Lung (tissue), 16 donors: ENCODE measurements around the gene GMPR2. TPM values are rescaled to one million over a fixed set of nuclear protein-coding genes. Genes with fewer than 3 reads are reported as not detected.
A peak's percentile ranks its signal among the peaks of the same experiment; 100 is the strongest.

Experiments
- ATAC-seq: fragments of 200-7000 bp; cut with Tn5 transposase; one replicate; pipeline ENCODE4 v1.9.1; 2020; ENCODE audit warnings: moderate number of reproducible peaks; ENCODE audit not compliant: insufficient read depth, low FRiP score
- DNase-seq, 3 donors: peaks; one replicate each; pipeline ENCODE4 v3.0.0-alpha.2; 2013 to 2017
- H3K27ac ChIP-seq, 2 donors: one replicate each; pipeline ENCODE4 v1.5.1; 2013; ENCODE audit warnings: mild to moderate bottlenecking in 2 of 2, moderate library complexity in 2 of 2, control low read depth in 1 of 2, inconsistent platforms in 1 of 2, low read depth in 1 of 2, low read length in 1 of 2
- H3K27me3 ChIP-seq, 3 donors: one replicate each; pipeline ENCODE4 v1.5.1; 2013; ENCODE audit warnings: low read length in 2 of 3; ENCODE audit not compliant: control insufficient read depth in 3 of 3, insufficient read depth in 3 of 3
- H3K36me3 ChIP-seq, 4 donors: one replicate each; pipeline ENCODE4 v1.5.1; 2013; ENCODE audit warnings: low read length in 4 of 4, mild to moderate bottlenecking in 1 of 4, moderate library complexity in 1 of 4; ENCODE audit not compliant: control insufficient read depth in 4 of 4, insufficient read depth in 4 of 4
- H3K4me1 ChIP-seq, 5 donors: one replicate each; pipeline ENCODE4 v1.5.1; 2013; ENCODE audit warnings: low read length in 5 of 5, mild to moderate bottlenecking in 2 of 5, moderate library complexity in 1 of 5; ENCODE audit not compliant: control insufficient read depth in 5 of 5, insufficient read depth in 5 of 5
- H3K4me3 ChIP-seq: one replicate; pipeline ENCODE4 v1.5.1; 2013; ENCODE audit warnings: mild to moderate bottlenecking, control low read depth, moderate library complexity
- H3K9ac ChIP-seq, 2 donors: one replicate each; pipeline ENCODE4 v1.5.1; 2013; ENCODE audit warnings: low read length in 2 of 2, control low read depth in 1 of 2; ENCODE audit not compliant: insufficient read depth in 1 of 2
- H3K9me3 ChIP-seq, 4 donors: one replicate each; pipeline ENCODE4 v1.5.1; 2013; ENCODE audit warnings: low read length in 3 of 4, mild to moderate bottlenecking in 1 of 4, moderate library complexity in 1 of 4; ENCODE audit not compliant: control insufficient read depth in 4 of 4, insufficient read depth in 3 of 4
- WGBS, 2 donors: extraction: QIAGEN DNeasy Blood & Tissue Kit; methylation state at CpG; one replicate each; pipeline ENCODE4 v1.1.7; 2013; 5-methylcytosine and 5-hydroxymethylcytosine counted together
- long read RNA-seq, 5 donors: transcript quantifications; one replicate each; lab custom pipeline, GENCODE V29; 2026
- polyA plus RNA-seq, 2 donors: library from polyadenylated mRNA; stranded (reverse); fragments of 200-250 nt; gene quantifications; one replicate each; pipeline ENCODE4 v1.2.1, GENCODE V29; 2013
- total RNA-seq, 2 donors: library from RNA; depleted of rRNA in 1 of 2; stranded (reverse); fragments of >200 nt in 1 of 2; gene quantifications; one replicate each; pipeline ENCODE4 v1.2.1, GENCODE V29; 2014 to 2021
- TF ChIP-seq, protein P1 (sequence below): IDR thresholded peaks from 2 replicates; pipeline ENCODE4 v1.5.1; 2012; ENCODE audit warnings: mild to moderate bottlenecking; ENCODE audit errors: control extremely low read depth, extremely low read depth
- donor health status: control.
- donor health status: control.
- donor health status: Bipolar disorder and iron deficiency.
- donor health status: healthy.
- donor health status: DM: yes; HTN: yes; CAD: no.

The GMPR2 gene
- total RNA-seq: 10 to 100 TPM; 63.1 TPM
- polyA plus RNA-seq: 10 to 100 TPM; 42.9 to 71.1 TPM
- long read RNA-seq, donor 1, transcript GMPR2-203 (10 exons, 1,652 nt): minor isoform, 9 of 52 reads
- long read RNA-seq, donor 1, transcript GMPR2-223 (10 exons, 1,893 nt): minor isoform, 6 of 52 reads
- long read RNA-seq, donor 1, transcript GMPR2-207 (2 exons, 469 nt): major isoform, 21 of 52 reads
- long read RNA-seq, donor 1, transcript GMPR2-202 (10 exons, 1,972 nt): minor isoform, 6 of 52 reads
- long read RNA-seq, donor 1, partial matches to known transcripts: 5 of 52 reads
- long read RNA-seq, donor 1, other reads (novel, unspliced or antisense): 0 of 52 reads
- long read RNA-seq, donor 2, transcript GMPR2-207 (2 exons, 469 nt): major isoform, 9 of 25 reads
- long read RNA-seq, donor 2, partial matches to known transcripts: 6 of 25 reads
- long read RNA-seq, donor 2, other reads (novel, unspliced or antisense): 0 of 25 reads
- long read RNA-seq, donor 3, transcript GMPR2-207 (2 exons, 469 nt): major isoform, 17 of 29 reads
- long read RNA-seq, donor 3, partial matches to known transcripts: 0 of 29 reads
- long read RNA-seq, donor 3, other reads (novel, unspliced or antisense): 0 of 29 reads
- long read RNA-seq, donor 4, transcript GMPR2-207 (2 exons, 469 nt): major isoform, 13 of 32 reads
- long read RNA-seq, donor 4, partial matches to known transcripts: 15 of 32 reads
- long read RNA-seq, donor 4, other reads (novel, unspliced or antisense): 0 of 32 reads
- long read RNA-seq, donor 5, transcript GMPR2-207 (2 exons, 469 nt): major isoform, 25 of 39 reads
- long read RNA-seq, donor 5, transcript GMPR2-203 (10 exons, 1,652 nt): minor isoform, 5 of 39 reads
- long read RNA-seq, donor 5, transcript GMPR2-202 (10 exons, 1,972 nt): minor isoform, 5 of 39 reads
- long read RNA-seq, donor 5, partial matches to known transcripts: 0 of 39 reads
- long read RNA-seq, donor 5, other reads (novel, unspliced or antisense): 0 of 39 reads

DNA sequence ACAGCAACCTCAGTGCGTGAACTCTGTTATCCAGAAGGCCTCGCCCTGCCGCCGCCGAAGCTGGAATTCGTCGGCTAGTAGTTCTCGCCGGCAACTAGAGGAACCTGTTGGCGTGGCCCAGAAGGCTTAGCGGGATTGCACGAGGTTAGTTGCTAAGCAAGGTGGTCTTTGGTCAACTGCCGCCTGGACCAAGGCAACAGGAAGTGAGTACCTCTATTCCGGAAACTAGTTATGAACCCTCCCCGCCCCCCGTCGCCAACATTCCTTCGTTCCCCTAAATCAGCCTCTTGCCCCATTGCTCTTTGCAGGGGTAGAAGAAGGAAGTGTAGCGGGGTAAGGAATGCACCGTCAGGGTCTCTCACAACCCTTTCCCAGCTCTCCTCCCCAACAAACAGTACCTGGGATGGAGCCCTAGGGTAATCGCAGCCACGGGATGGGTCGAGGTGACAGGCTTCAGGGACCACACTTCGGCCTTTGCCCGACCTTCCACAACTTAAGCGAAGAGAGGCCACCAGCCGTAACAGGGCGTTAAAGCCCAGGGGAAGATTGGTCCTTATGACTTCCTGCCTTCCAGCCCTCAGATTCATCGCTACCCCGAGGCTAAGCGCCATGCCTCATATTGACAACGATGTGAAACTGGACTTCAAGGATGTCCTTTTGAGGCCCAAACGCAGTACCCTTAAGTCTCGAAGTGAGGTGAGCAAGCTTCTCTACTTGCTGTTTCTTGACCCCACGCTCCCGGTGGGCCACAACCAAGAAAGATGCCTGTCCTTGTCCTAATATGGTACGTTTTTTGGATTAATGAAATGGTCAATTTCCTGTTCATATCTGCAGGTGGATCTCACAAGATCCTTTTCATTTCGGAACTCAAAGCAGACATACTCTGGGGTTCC, at the start of gene GMPR2:
TSS of gene GMPR2 (plus strand) at position 285 of the 893 bp plus-strand sequence. CDS start at position 610, 325 bp downstream.
- H3K27me3 ChIP-seq: no peaks in the 10 kb centered on the region
- WGBS, 2 donors: 3% methylated on average over 38 of the region's 38 CpGs
- H3K4me1 ChIP-seq: peaks cover 10 to 21% (median 16%) of the 10 kb centered on the region in 5 donors
- H3K9me3 ChIP-seq: no peaks in the 10 kb centered on the region
- peak within 1 kb of the TSS; percentile 75 to 96 for H3K27ac ChIP-seq
- peak within 1 kb of the TSS; percentile 84 for H3K4me3 ChIP-seq
- peak; percentile 72 for ATAC-seq
- H3K36me3 ChIP-seq: peaks cover 9 to 27% (median 18%) of the 10 kb centered on the region in 4 donors
- DNase-seq: no peak
- TF ChIP-seq, protein P1, sequence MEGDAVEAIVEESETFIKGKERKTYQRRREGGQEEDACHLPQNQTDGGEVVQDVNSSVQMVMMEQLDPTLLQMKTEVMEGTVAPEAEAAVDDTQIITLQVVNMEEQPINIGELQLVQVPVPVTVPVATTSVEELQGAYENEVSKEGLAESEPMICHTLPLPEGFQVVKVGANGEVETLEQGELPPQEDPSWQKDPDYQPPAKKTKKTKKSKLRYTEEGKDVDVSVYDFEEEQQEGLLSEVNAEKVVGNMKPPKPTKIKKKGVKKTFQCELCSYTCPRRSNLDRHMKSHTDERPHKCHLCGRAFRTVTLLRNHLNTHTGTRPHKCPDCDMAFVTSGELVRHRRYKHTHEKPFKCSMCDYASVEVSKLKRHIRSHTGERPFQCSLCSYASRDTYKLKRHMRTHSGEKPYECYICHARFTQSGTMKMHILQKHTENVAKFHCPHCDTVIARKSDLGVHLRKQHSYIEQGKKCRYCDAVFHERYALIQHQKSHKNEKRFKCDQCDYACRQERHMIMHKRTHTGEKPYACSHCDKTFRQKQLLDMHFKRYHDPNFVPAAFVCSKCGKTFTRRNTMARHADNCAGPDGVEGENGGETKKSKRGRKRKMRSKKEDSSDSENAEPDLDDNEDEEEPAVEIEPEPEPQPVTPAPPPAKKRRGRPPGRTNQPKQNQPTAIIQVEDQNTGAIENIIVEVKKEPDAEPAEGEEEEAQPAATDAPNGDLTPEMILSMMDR: no peak
- H3K9ac ChIP-seq: peak within 1 kb of the TSS; percentile 69 to 84

DNA sequence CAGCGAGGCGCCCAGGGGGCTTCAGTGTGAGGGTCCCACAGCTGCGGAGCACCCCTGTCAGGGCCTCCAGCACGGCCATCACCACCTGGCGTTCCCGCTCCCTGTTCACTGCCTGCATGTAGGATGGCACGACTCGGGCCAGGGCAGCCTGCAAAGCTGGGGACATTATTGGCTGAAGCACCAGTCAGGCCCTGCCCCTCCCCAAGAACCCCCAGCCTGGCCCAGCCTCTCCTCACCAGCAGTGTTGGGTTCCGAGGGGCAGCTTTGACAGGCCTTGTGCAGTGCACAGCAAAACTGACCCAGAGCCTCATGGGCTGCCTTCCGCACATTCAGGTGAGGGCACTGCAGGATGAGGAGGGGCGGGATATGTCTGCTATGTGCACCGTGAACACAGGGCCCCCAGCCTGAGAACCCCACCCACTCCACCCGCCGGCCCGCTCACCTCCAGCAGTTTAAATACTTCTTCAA, 49.7 kb upstream of the GMPR2 start:
- H3K9me3 ChIP-seq: no peaks in the 10 kb centered on the region
- no peak overlapping the region for H3K27ac ChIP-seq
- peaks cover 23 to 78% (median 28%) of the 10 kb centered on the region in 4 donors for H3K36me3 ChIP-seq
- ATAC-seq (no peak), DNase-seq (no peak)
- TF ChIP-seq, protein P1: no peak
- no peak overlapping the region for H3K4me3 ChIP-seq
- no peaks in the 10 kb centered on the region for H3K27me3 ChIP-seq
- H3K4me1 ChIP-seq: peaks cover 0 to 7% (median 5%) of the 10 kb centered on the region in 5 donors
- WGBS, 2 donors: 90 to 95% methylated on average over 15 of the region's 15 CpGs
- no peak overlapping the region for H3K9ac ChIP-seq

DNA sequence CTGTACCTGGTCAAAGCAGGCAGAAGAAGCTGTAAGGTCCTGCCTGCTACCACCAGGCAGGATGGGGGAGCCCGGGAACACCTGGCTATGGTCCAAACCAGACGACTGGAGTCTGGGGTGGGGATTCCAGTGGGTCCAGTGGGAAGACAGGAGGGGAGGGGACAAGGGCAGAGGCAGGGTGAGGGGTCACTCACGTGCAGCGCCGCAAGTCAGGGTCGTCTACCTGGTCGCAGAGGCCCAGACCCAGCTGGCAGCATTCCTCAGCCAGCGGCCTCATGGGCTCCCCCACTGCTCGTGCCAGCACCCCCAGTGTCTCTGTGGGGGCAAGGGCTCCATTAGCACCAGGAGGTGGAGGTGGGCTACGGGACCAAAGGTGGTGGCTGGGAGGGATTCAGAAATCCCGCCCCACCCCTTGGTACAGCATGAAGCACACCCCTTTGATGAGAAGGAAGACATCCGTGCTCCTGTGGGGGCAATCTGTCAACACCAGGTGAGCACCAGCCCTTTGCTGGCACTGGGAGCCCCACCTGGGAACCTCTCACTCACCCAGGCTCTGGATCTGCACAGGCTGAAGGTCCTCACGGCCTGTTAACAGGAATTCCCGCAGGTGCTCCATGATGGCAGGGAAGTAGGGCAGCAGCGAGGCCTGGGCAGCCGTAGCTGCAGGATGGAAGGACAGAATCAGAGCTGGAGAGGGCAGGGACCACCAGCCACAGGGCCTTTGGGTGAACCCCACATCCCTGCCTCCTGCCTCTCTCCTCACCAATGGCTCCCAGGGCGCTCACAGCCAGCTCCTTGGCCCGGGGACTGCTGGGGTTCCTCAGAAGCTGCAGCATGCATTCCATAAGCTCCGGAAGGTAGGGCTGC, 48.4 kb upstream of the GMPR2 start:
- Histone ChIP-seq H3K4me3 (no peak overlapping the region), H3K36me3 (peaks cover 23 to 66% (median 28%) of the 10 kb centered on the region in 4 donors), H3K9ac (no peak overlapping the region), H3K4me1 (peaks cover 0 to 8% (median 5%) of the 10 kb centered on the region in 5 donors), H3K9me3 (no peaks in the 10 kb centered on the region), H3K27me3 (no peaks in the 10 kb centered on the region), H3K27ac (no peak overlapping the region)
- ATAC-seq (no peak), DNase-seq (no peak)
- TF ChIP-seq, protein P1: no peak
- WGBS, 2 donors: 91 to 92% methylated on average over 19 of the region's 19 CpGs
